Stimulated activated CD8-positive, alpha-beta memory T cell treated with anti-CD3 and anti-CD28 coated beads, Interleukin-4, amount 100 ng/mL, for 24 hours (primary cell): ENCODE measurements around the gene KCNQ1OT1.

Experiments
- DNase-seq: peaks from one replicate; pipeline ENCODE4 v3.0.0-alpha.2; 2020; ENCODE audit warnings: low read depth

KCNQ1OT1 gene

GRCh38 chr11:2719831-2720590 is 20.2 kb upstream of the KCNQ1OT1 start:
- no peak for DNase-seq

DNA sequence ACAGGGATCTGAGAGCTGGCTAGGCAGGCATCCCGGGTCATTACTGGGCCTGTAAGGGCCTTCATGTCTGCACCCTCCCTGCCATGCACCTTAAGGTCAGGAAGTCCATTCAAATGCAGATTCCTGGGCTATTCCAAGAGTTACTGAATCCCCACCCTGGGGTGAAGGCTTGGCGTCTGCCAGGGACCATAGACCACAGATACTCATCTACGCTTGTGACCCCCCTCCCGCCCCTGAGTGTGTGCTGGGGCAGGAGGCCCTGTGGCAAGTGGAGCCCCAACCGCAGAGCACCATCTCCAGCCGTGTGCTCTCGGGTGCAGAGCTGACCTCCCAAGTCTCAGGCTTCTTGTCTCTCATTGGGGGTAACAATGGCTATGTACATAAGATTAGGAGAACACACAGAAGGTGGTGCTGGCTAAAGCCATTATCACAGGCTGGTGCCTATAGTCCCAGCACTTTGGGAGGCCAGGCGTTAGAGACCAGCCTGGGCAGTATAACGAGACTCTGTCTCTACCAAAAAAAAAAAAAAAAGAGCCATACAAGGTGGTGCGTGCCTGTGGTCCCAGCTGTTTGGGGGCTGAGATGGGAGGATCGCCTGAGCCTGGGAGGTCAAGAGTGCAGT is 19.1 kb upstream of the KCNQ1OT1 start:
- DNase-seq, result no peak

DNA sequence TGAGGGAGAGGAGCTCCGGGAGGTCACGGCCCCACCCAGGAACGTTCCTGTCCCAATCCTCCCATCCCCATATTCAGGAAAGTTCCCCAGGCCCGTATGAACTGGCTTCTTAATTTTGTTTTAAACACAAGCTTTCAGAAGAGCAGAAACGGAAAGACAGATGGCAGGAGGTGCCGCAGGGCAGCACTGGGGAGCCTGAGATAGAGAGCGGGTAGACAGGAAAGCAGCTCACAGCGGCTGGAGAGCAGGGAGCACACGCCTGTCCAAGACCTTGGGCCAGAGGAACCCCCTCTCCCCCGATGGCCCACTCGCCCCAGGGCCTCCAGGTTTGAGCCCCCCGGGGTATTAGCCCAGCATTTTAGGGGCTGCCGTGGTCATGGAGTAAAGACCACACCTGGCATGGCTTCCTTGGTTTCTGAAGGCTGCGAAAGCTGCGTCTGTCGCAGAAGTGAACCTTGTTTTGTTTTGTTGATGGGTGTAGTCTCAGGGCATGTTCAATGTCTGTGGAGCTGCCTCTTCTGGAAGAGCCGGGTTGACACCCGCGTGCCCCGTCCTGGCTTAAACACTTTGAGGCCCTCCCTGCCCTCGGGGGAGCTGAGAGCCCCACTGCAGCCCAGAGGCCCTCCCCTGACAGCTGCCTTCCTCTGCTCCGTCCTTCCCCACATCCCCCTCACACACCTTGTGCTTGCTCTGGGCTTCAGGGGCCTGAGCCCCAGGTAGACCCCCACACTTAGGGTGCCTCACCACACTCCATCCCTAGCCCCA is 17.9 kb upstream of the KCNQ1OT1 start:
- DNase-seq, result no peak

DNA sequence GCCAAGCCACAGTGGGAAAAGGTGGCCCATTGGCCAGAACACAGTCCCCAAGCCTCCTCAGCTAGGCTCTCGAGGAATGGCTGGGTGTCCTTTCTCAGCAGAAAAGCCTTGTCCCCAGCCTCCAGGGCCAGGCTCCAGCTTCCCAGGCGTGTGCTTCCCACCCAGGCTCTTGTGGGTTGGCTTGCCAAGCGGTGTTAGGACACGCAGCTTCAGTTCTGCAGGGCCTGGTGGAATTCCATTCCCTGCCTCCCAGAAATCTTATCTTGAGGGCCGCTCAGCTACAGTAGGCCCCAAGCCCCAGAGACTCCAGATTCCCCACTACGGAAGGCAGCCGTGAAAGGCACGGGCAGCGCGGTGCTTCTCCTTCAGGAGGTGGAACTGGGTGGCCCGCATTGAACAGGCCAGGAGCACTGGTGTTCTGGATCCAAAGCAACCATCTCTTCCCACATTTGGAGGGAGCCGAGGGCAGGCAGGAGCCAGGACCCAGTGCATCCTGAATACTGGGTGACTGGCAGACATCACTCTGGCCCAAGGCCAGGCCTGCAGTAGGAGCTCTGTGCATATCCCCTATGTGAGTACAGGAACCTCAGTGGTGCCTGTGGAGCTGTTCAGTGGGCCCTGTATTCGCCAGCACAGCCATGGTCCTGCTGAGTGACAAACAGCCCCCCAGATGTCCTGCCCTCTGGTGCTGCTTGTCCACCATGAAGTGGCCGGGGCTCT is 16.7 kb upstream of the KCNQ1OT1 start:
- no peak for DNase-seq

DNA sequence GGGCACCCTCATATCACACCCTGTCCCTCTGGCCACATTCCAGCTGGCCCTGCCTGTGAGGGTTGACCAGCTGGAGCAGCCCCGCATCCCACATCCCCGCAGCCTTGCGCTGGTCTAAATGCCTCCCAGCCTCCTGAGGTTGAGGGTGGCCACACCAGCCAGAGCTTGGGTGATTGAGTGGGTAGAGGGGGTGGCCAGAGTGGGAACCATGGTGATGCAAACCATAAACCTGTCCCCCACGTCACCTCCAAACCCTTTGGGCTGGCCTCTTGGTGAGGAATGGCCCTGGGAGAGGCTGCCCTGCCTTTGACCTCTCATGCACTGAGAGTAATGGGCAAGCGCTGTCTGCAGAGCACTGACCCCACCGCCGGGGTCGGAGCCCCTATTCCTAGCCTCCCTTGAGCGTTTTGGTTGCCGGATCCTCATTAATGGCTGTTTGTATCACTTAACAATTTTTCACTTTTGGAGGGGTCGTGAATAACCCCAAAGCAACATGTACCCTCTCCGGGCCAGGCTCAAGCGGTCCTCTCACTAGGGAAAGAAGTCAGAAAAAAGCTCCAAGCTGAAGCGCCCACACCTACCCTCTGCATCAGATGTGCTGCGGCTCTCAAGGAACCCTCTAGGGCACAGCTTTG is 16.0 kb upstream of the KCNQ1OT1 start:
- DNase-seq, result no peak

DNA sequence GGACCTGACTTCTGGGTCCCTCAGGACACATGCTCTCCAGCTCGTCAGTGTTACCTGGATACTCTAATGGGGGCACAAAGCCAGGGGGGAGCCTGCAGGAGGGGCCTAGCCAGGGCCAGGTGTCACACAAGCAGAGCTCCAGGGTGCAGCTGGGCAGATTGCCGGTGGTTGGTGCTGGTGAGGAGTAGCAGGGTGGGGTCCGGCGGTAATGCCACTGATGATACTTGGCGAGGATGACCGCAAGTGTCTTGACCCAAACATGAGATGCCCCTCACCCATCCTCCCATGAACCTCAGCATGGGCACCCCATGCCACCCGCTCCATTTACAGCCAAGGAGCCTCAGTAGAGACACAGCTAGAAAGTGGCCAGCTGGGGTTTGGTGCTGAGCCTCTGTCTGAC is 15.1 kb upstream of the KCNQ1OT1 start:
- DNase-seq, result no peak

DNA sequence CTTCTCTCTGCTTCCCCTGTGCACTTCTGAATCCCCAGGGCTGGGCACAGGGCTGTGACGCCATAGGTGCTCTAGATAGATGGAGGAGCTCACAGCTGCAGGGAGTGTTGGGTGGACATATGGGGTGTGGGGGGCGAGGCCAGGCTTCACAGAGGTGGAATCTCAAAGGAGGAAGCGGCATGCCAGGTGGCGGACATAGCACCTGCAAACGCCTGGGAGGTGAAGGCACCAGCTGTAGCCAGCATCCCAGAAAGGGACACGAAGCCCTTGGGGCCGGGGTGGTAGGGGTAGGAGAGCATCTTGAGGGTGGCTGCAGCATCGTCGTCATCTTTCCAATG is 14.6 kb upstream of the KCNQ1OT1 start:
- DNase-seq, result no peak

DNA sequence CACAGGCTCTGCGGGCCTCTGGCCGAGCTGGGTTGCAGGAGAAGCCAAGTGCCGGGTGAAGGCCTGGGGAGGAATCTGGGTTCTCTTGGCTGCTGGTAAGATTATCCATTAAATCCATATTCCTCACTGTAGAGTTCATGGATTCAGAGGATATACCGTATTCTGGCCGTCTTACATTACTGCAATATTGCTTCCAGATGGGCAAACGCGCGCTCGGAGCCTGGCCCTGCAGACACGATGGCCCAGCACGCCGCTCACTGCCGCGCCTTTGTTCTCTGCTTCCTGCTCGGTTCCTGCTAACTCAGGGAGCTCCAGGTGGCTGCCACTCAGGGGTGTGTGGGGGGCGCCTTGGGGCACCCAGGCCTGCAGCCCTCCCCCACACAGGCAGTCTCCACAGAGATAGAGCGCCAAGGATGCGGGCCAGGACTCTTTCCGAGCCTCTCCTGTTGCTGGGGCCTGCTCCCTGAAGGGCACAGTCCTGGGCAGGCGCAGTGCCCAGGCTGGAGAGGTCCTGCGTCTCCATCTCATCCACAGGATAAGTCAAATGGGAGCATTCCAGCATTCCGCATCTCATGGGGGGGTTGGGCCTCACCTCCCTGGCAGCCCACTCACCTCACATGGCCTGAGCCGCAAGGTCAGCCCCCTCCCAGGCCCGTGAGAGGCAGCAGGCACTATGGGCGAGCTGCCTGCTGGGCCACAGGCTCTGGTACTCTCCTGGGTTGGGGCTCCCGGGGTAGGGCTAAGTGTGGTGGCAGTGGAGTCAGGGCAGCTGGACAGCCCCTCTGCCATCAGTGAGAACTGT is 14.1 kb upstream of the KCNQ1OT1 start:
- DNase-seq, result no peak

GRCh38 chr11:2713094-2713493 is 13.3 kb upstream of the KCNQ1OT1 start:
- no peak for DNase-seq

GRCh38 chr11:2711161-2711560 is 11.4 kb upstream of the KCNQ1OT1 start:
- no peak for DNase-seq

DNA sequence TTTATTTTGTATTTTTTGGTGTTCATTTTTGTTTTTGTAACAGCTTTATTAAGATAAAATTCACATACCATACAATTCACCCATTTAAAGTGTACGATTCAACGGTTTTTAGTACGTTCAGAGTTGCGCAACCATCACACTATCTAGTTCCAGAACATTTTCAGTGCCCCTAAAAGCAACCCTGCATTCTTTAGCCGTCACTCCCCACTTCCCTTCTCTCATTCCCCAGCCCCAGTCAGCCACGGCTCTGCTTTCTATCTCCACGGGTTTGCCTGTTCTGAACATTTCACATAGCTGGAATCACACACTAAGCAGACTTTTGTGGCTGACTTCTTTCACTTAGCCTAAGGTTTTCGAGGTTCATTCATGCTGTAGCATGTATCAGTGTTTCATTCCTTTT is 9.6 kb upstream of the KCNQ1OT1 start:
- no peak for DNase-seq

DNA sequence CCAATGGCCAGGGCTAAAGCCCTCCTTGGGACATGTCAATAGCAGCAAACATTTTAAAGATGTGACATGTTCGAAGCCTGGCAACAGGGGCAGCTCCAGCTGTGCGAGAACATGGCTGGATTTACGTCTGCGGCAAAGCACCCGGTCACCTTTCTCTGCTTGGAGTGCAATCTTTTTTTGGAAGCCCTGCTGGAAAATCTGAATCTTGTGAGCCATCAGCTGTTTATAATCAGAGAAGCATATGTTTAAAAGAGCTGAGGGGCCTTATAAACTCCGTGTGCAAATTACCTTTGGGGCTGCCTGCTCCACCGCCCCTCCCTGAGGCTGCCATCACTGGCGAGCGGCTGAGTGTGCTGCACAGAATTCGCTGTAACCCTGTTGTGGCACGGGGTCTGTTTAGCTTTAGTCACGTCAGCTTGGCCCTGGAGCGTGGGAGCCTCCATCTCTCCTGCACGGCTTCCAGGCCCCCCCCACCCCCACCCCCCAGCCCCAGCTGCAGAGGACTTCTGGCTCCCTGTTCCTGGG is 9.0 kb upstream of the KCNQ1OT1 start:
- no peak for DNase-seq

DNA sequence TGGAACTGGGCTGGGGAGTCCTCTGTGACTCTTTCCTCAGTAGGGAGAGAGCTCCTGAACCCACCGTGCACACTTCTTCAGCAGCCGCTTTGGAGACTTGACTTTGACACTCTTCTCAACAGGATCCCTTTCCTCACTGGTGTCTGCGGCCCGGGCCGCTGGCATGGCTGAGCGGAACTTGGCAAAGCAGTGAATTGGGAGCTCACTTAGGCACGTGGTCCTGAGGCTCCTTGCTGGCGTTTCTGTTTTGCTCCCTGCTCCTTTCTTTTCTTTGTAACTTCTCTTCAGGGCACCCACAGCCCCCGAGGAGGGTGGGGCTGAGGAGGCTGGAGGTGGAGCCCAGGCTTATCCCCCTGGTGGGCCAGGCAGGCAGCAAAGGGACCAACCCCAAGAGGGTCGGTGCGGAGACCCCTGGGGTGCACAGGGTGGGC is 8.4 kb upstream of the KCNQ1OT1 start:
- no peak for DNase-seq

DNA sequence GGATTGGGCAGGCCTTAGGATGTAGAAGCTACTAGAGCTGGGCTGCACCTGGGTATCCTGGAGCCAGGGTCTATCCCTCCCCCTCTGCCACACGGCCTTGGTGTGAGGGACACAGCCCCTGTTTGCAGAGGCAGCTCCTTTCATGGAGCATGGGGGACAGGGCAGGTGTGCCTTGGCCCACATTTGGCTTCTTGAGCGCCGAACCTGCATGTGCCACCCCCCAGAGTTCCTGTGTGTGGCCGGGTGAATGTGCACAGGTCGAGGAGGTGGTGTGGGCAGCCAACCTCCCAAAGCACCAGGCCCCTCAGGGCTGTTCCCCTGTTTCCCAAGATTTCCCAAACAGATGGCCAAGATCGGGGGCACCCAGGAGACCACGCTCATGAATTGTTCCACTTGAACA is 7.9 kb upstream of the KCNQ1OT1 start:
- no peak for DNase-seq

DNA sequence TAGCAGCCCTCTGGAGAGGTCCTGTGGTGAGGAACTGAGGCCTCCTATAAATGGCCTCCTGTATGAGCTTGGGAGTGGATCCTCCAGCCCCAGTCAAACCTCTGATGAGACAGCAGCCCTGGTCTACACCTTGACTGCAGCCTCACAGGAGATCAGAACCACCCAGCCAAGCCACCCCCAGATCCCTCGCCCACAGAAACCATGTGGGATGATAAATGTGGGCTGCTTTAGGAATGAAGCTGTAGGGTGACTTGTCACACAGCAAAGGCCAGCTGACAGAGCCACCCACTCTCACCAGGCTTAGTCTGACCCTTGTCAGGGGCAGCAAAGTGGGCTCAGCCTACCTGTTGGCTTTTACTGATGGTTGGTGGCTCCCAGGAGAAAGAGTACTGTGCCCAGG is 6.5 kb upstream of the KCNQ1OT1 start:
- DNase-seq, result no peak

DNA sequence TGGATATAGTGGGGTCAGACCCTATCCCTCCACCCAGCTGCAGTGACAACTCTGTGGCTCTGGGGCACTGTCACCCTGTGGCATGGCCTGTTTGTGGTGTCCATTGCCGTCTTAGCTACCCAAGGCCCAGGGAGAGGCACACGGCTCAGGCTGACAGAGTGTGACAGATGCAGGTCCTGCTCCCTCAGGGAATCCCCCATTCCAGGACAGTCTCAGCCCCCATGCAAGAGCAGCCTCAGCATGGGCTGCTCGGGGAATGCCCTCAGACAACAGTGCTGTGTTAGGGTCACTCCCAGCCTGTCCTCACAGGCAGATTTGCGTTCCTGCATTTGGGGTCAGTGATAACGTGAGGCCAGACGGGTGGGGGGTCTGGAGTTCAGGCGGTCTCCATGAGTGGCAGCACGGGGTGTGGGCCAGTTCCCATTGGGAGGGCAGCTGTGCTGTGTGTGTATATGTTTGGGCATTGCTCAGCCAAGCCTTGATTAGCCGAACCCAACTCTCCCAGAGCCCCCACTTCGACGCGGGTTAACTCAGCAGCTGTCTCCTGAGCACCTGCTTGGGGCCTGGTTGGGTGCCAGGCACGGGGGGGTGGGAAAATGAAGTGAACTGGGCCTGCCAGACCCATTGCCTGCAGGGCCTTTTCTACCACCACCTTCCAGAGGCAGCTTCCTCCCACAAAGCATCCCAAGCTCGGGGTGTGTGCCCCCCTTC is 5.3 kb upstream of the KCNQ1OT1 start:
- no peak for DNase-seq

GRCh38 chr11:2704356-2704755 is 4.6 kb upstream of the KCNQ1OT1 start:
- DNase-seq, result no peak

DNA sequence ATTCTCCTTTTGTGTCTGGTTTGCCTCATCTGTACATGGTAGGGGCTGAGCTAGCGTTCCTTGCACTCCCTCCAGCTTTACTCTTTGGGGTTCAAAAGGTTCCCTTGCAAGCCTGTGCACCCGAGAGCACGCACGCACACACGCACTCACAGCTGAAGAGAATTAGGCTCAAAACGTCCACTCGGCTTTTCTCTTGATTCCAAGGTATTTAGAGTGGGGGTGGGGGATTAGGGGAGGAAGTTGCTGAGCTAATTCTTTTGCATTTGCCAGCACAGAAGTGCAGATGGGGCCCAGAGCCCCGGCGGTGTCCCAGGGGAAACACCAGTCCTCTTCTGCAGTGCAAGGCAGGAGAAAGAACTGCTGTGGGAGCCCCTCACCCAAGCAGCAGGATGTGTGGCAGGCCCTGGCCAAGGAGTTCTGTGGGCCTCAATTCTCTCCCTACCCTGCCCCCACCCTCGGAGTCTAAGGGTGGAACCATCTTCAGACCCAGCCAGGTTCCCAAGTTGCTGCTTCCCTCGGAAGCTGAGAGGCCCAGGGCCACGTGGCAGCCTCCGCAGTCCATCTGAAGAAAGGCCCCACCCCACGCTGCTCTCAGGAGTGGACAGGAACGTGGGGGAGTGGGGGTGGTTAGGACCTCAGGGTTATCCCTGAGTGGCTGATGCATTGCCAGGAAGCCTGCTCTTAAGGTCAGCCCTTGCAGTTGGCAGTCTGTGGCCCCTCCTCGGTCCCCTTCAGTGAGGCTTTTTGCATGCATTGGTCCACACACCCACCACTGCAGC is 3.8 kb upstream of the KCNQ1OT1 start:
- no peak for DNase-seq

DNA sequence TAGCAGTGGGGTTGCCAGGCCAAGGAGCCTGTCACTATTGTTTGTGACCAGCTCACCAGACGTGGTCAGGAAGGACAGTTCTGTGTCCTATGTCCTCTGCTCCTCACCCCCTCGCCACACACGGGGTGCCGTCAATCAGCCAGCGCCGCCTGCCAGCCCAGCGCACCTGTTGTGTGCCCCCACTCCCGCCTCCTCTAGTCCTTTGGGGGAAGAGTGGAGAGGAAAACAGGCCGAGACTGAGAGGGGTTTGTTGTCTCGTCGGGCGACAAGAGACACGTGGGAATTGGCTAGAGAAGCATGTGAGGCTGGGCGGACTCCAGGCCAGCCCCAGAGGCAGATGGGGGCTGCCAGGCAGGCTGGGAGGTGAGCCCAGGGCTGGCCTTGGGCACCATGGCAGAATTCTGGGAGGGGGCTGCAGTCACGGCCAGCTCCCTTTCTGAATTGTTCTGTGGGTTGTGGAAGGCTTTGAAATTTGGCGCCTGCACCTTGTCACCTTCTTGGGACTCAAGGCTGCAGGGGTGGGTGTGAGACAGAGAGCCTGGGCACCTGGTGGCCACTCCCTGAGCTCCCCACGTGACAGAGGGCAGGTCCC is 3.1 kb upstream of the KCNQ1OT1 start:
- no peak for DNase-seq
